ENCODE measurements around the gene CCL19. TPM values are rescaled to one million over a fixed set of nuclear protein-coding genes. Genes with fewer than 3 reads are reported as not detected.
A peak's percentile ranks its signal among the peaks of the same experiment; 100 is the strongest.

Gene CCL19
- total RNA-seq, 1 donor from 2014 or later: not detected

DNA sequence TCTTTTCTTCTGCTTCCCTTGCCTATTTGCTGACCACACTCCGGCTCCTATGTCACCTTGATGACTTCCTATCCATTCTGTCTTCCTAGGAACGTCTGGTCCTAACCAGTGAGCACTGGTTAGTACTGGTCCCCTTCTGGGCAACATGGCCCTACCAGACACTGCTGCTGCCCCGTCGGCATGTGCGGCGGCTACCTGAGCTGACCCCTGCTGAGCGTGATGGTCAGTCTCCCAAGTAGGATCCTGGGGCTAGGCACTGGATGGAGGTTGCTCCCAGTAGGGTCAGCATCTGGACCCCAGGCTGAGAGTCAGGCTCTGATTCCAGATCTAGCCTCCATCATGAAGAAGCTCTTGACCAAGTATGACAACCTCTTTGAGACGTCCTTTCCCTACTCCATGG, 42.4 kb downstream of the CCL19 start:
- no peak overlapping the region for H3K4me3 ChIP-seq (ENCODE audit: low read depth, low read length)
- no peak for DNase-seq (ENCODE audit: low read depth)
- TF ChIP-seq, protein P1, sequence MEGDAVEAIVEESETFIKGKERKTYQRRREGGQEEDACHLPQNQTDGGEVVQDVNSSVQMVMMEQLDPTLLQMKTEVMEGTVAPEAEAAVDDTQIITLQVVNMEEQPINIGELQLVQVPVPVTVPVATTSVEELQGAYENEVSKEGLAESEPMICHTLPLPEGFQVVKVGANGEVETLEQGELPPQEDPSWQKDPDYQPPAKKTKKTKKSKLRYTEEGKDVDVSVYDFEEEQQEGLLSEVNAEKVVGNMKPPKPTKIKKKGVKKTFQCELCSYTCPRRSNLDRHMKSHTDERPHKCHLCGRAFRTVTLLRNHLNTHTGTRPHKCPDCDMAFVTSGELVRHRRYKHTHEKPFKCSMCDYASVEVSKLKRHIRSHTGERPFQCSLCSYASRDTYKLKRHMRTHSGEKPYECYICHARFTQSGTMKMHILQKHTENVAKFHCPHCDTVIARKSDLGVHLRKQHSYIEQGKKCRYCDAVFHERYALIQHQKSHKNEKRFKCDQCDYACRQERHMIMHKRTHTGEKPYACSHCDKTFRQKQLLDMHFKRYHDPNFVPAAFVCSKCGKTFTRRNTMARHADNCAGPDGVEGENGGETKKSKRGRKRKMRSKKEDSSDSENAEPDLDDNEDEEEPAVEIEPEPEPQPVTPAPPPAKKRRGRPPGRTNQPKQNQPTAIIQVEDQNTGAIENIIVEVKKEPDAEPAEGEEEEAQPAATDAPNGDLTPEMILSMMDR (conservative IDR thresholded peaks at IDR 0.05; ENCODE audit: low read depth, low read length): no peak

- H3K4me3 ChIP-seq (ENCODE audit: low read depth, low read length): peak overlapping the region; percentile 70
- TF ChIP-seq, protein P1 (conservative IDR thresholded peaks at IDR 0.05; ENCODE audit: low read depth, low read length): no peak
- no peak for DNase-seq (ENCODE audit: low read depth)
Observed at GRCh38 chr9:34647651-34648050, 43.4 kb downstream of the CCL19 start.

DNA sequence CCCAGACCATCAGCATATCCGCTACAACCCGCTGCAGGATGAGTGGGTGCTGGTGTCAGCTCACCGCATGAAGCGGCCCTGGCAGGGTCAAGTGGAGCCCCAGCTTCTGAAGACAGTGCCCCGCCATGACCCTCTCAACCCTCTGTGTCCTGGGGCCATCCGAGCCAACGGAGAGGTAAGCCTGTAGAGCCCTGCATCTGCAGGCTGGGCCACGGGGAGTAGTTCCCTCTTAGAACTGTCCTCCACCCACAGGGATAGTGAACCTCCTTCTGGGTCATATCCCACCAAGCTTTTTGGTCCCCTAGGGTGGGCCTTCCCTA, 44.0 kb downstream of the CCL19 start:
- TF ChIP-seq, protein P1 (conservative IDR thresholded peaks at IDR 0.05; ENCODE audit: low read depth, low read length): no peak
- peak overlapping the region; percentile 70 for H3K4me3 ChIP-seq (ENCODE audit: low read depth, low read length)
- no peak for DNase-seq (ENCODE audit: low read depth)

- no peak for DNase-seq (ENCODE audit: low read depth)
- H3K4me3 ChIP-seq (ENCODE audit: low read depth, low read length): peak within 1 kb of the TSS; percentile 70
- TF ChIP-seq, protein P1 (conservative IDR thresholded peaks at IDR 0.05; ENCODE audit: low read depth, low read length): peak; percentile 54
Observed at GRCh38 chr9:34646211-34647083, 44.6 kb downstream of the CCL19 start, which contains the start of gene GALT. Gene GALT, plus strand, starts transcription at chr9:34646675. Its CDS starts 30 bp downstream, at chr9:34646705.

- TF ChIP-seq, protein P1 (conservative IDR thresholded peaks at IDR 0.05; ENCODE audit: low read depth, low read length): no peak
- H3K4me3 ChIP-seq (ENCODE audit: low read depth, low read length): no peak overlapping the region
Observed at GRCh38 chr9:34644766-34645314, 46.2 kb downstream of the CCL19 start.

DNA sequence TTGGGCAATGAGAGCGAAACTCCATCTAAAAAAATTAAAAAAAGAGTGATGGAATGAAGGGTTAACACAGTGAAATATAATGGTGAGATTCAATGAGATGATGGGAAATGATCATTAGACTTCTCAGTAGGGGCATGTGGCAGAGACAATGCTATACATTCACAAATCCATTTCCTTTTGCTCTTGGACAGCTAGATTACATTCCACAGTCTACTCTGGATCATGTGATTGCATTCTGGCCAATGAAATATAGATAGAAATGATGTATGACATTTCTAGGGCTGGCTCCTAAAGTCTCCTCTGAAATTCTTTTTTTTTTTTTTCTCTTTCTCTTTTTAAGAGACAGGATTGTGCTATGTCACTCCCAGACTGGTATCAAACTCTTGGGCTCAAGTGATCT, 48.4 kb downstream of the CCL19 start:
- no peak overlapping the region for H3K4me3 ChIP-seq (ENCODE audit: low read depth, low read length)
- TF ChIP-seq, protein P1 (conservative IDR thresholded peaks at IDR 0.05; ENCODE audit: low read depth, low read length): no peak
- DNase-seq (ENCODE audit: low read depth): no peak

More at GRCh38 chr9:34644766-34645314, 46.2 kb downstream of the CCL19 start:
- no peak for DNase-seq (ENCODE audit: low read depth)

Other genes starting within 250 kb of the CCL19 start
- gene FAM219A, start 232.7 kb downstream of the CCL19 start, total RNA-seq: 19.9 and 30.7 TPM in 2 replicates
- 0.06 TPM in 1 of 2 replicates, not detected in the other for gene DNAI1, start 232.5 kb downstream of the CCL19 start, total RNA-seq
- 0.22 and 0.75 TPM in 2 replicates for gene ENHO, start 168.3 kb downstream of the CCL19 start, total RNA-seq
- not detected in 2 replicates for gene CNTFR, start 101.6 kb downstream of the CCL19 start, total RNA-seq
- gene RPP25L, start 79.2 kb downstream of the CCL19 start, total RNA-seq: 23.9 and 31.5 TPM in 2 replicates
- gene DCTN3, start 70.8 kb downstream of the CCL19 start, total RNA-seq: 90.6 and 150 TPM in 2 replicates
- gene ARID3C, start 62.2 kb downstream of the CCL19 start, total RNA-seq: not detected in 2 replicates
- 97.9 and 178 TPM in 2 replicates for gene SIGMAR1, start 53.5 kb downstream of the CCL19 start, total RNA-seq
- gene GALT, start 44.6 kb downstream of the CCL19 start, total RNA-seq: 20.3 and 24.5 TPM in 2 replicates
- 1.8 and 4.7 TPM in 2 replicates for gene IL11RA, start 39.1 kb downstream of the CCL19 start, total RNA-seq
- gene CCL27, start 28.6 kb downstream of the CCL19 start, total RNA-seq: not detected in 2 replicates
- gene CCL21, start 18.9 kb upstream of the CCL19 start, total RNA-seq: not detected in 2 replicates

Measured in epithelial cell of proximal tubule (primary cell).